ENCODE data around the gene SPATA2L. TPM values are rescaled to one million over a fixed set of nuclear protein-coding genes. Genes with fewer than 3 reads are reported as not detected.

The SPATA2L gene
- total and polyA plus RNA-seq, 2 of the 13 experiments (the other 11 are each of a cell fraction or from before 2014, with no cell fraction given) = 9.1 to 20.7 TPM

DNA sequence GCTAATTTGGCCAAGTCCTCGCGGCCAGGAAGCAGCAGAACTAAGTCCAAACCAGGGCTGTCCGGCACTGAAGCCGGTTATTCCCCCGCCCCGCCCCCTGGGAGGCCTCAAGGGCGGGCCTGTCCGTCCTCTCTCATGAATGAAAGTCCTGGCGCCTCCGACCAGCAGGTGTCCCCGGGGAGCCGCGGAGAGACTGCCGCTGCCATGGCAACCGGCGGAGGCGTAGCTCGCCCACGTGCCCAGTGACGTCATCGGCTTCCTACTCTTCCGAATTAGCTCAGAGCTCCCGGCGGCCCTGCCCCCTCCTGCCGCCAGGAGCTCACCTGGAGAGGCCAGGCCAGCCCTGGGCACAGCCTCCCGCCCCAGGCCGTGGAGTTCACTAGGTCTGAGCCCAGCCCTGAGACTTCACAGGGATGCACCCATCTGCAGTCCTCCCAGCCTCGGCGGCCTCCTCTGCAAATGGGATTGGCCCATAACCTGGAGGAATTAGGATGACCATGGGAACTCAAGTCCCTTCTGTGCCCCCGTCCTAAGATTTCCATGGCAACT lies 1.3 kb downstream of the SPATA2L start (continued):
- peak; percentile 10 for TF ChIP-seq ZEB1 (IDR thresholded peaks at IDR 0.05; ENCODE audit: insufficient replicate concordance, low read depth)
- TF ChIP-seq ZNF343 (CRISPR knock-in tag; IDR thresholded peaks at IDR 0.05) = peak; percentile 80; the same call in 1 of the 2 replicates
- TF ChIP-seq, protein P1, sequence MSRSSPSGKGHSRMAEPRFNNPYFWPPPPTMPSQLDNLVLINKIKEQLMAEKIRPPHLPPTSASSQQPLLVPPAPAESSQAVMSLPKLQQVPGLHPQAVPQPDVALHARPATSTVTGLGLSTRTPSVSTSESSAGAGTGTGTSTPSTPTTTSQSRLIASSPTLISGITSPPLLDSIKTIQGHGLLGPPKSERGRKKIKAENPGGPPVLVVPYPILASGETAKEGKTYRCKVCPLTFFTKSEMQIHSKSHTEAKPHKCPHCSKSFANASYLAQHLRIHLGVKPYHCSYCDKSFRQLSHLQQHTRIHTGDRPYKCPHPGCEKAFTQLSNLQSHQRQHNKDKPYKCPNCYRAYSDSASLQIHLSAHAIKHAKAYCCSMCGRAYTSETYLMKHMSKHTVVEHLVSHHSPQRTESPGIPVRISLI (CRISPR knock-in tag; IDR thresholded peaks at IDR 0.05; ENCODE audit: borderline replicate concordance) = no peak
- TF ChIP-seq ZNF24 (IDR thresholded peaks at IDR 0.05) = no peak; the same call in 1 of the 2 replicates
- TF ChIP-seq ZSCAN20 (CRISPR knock-in tag; IDR thresholded peaks at IDR 0.05; ENCODE audit: borderline replicate concordance) = peak; percentile 70
- TF ChIP-seq THAP11 (CRISPR knock-in tag; IDR thresholded peaks at IDR 0.05) = peak; percentile 68
- no peak for TF ChIP-seq ATM (IDR thresholded peaks at IDR 0.05; ENCODE audit: borderline replicate concordance)
- TF ChIP-seq, protein P2, sequence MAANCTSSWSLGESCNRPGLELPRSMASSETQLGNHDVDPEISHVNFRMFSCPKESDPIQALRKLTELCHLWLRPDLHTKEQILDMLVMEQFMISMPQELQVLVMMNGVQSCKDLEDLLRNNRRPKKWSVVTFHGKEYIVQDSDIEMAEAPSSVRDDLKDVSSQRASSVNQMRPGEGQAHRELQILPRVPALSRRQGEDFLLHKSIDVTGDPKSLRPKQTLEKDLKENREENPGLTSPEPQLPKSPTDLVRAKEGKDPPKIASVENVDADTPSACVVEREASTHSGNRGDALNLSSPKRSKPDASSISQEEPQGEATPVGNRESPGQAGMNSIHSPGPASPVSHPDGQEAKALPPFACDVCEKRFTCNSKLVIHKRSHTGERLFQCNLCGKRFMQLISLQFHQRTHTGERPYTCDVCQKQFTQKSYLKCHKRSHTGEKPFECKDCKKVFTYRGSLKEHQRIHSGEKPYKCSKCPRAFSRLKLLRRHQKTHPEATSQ (CRISPR knock-in tag; IDR thresholded peaks at IDR 0.05; ENCODE audit: borderline replicate concordance) = no peak
- TF ChIP-seq FOXA1 (IDR thresholded peaks at IDR 0.05) = no peak
- TF ChIP-seq FOXA1 (CRISPR knock-in tag; IDR thresholded peaks at IDR 0.05) = no peak
- 0 out of 2 replicates have a peak, but pooled peaks have one; percentile 11 for TF ChIP-seq SNAI1 (CRISPR knock-in tag; IDR thresholded peaks at IDR 0.05; ENCODE audit: borderline replicate concordance)
- TF ChIP-seq HDAC1 (CRISPR knock-in tag; IDR thresholded peaks at IDR 0.05) = peak; percentile 85
- no peak for TF ChIP-seq ZFP36L2 (CRISPR knock-in tag; IDR thresholded peaks at IDR 0.05)
- TF ChIP-seq MED1 (CRISPR knock-in tag; IDR thresholded peaks at IDR 0.05) = peak; percentile 78; the same call in 1 of the 2 replicates
- no peak; the same call in 1 of the 2 replicates for TF ChIP-seq ELF4 (CRISPR knock-in tag; IDR thresholded peaks at IDR 0.05; ENCODE audit: borderline replicate concordance)
- peak; percentile 92; the same call in 1 of the 2 replicates for TF ChIP-seq TSC22D2 (CRISPR knock-in tag; IDR thresholded peaks at IDR 0.05; ENCODE audit: borderline replicate concordance)
- no peak for TF ChIP-seq CBX1 (IDR thresholded peaks at IDR 0.05; ENCODE audit: low read depth)
- TF ChIP-seq, protein P3, sequence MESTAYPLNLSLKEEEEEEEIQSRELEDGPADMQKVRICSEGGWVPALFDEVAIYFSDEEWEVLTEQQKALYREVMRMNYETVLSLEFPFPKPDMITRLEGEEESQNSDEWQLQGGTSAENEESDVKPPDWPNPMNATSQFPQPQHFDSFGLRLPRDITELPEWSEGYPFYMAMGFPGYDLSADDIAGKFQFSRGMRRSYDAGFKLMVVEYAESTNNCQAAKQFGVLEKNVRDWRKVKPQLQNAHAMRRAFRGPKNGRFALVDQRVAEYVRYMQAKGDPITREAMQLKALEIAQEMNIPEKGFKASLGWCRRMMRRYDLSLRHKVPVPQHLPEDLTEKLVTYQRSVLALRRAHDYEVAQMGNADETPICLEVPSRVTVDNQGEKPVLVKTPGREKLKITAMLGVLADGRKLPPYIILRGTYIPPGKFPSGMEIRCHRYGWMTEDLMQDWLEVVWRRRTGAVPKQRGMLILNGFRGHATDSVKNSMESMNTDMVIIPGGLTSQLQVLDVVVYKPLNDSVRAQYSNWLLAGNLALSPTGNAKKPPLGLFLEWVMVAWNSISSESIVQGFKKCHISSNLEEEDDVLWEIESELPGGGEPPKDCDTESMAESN (CRISPR knock-in tag; conservative IDR thresholded peaks at IDR 0.05) = no peak; the same call in none of the 2 replicates
- peak; percentile 75 for TF ChIP-seq ATF7-NPFF (CRISPR knock-in tag; IDR thresholded peaks at IDR 0.05; ENCODE audit: low read depth)
- no peak for TF ChIP-seq ADNP (CRISPR knock-in tag; IDR thresholded peaks at IDR 0.05)
- no peak for TF ChIP-seq ZC3H4 (CRISPR knock-in tag; IDR thresholded peaks at IDR 0.05; ENCODE audit: borderline replicate concordance)
- TF ChIP-seq ZNF18 (CRISPR knock-in tag; IDR thresholded peaks at IDR 0.05; ENCODE audit: insufficient replicate concordance) = no peak
- TF ChIP-seq TCF7L2 (IDR thresholded peaks at IDR 0.05; ENCODE audit: low read depth, low read length) = no peak
- peak; percentile 90 for TF ChIP-seq RFX5 (IDR thresholded peaks at IDR 0.05; ENCODE audit: low read depth, low read length)
- peak; percentile 34 for TF ChIP-seq ZNF883 (CRISPR knock-in tag; IDR thresholded peaks at IDR 0.05; ENCODE audit: not compliant biosample characterization)
